ENCODE data around the gene NAALAD2.
"Not testable (repeated sequence)": the region's sequence is repeated elsewhere in the genome, so short reads cannot be mapped to it uniquely, and the experiment has no call there.

The NAALAD2 gene

GRCh38 chr11:90134478-90135003 lies at the start of gene NAALAD2:
Gene NAALAD2, plus strand, starts transcription at chr11:90134663. Its CDS starts 96 bp downstream, at chr11:90134759.
- no peak for DNase-seq (ENCODE audit: low read depth)

- not testable (repeated sequence) for DNase-seq (ENCODE audit: low read depth)
These were observed 48.8 kb upstream of the NAALAD2 start, which contains the start of gene UBTFL1 for GRCh38 chr11:90085650-90086049. Gene UBTFL1, plus strand, starts transcription at chr11:90085950. Its CDS starts 0 bp downstream, at chr11:90085950.

GRCh38 chr11:90088731-90089130 lies 45.7 kb upstream of the NAALAD2 start:
- DNase-seq (ENCODE audit: low read depth), result not testable (repeated sequence)

- DNase-seq (ENCODE audit: low read depth), result not testable (repeated sequence)
These were observed 39.1 kb upstream of the NAALAD2 start for GRCh38 chr11:90095230-90095924.

GRCh38 chr11:90098261-90098660 lies 36.2 kb upstream of the NAALAD2 start:
- not testable (repeated sequence) for DNase-seq (ENCODE audit: low read depth)

- DNase-seq (ENCODE audit: low read depth), result no peak
These were observed 34.0 kb upstream of the NAALAD2 start for GRCh38 chr11:90100431-90100830.

- DNase-seq (ENCODE audit: low read depth), result no peak
These were observed 20.9 kb upstream of the NAALAD2 start for GRCh38 chr11:90113541-90113940.

- DNase-seq (ENCODE audit: low read depth), result no peak
These were observed 14.3 kb upstream of the NAALAD2 start for GRCh38 chr11:90120191-90120590.

- DNase-seq (ENCODE audit: low read depth), result no peak
These were observed 10.1 kb upstream of the NAALAD2 start for GRCh38 chr11:90124371-90124770.

GRCh38 chr11:90124946-90125345 lies 9.5 kb upstream of the NAALAD2 start:
- DNase-seq (ENCODE audit: low read depth), result no peak

- no peak for DNase-seq (ENCODE audit: low read depth)
These were observed 644 bp upstream of the NAALAD2 start for GRCh38 chr11:90133560-90134477.

- no peak for DNase-seq (ENCODE audit: low read depth)
These were observed 553 bp downstream of the NAALAD2 start for GRCh38 chr11:90135016-90135415.

GRCh38 chr11:90148900-90149299 lies 14.4 kb downstream of the NAALAD2 start:
- DNase-seq (ENCODE audit: low read depth), result no peak

- not testable (repeated sequence) for DNase-seq (ENCODE audit: low read depth)
These were observed 32.6 kb downstream of the NAALAD2 start for GRCh38 chr11:90166982-90167573.

GRCh38 chr11:90167704-90168103 lies 33.2 kb downstream of the NAALAD2 start:
- not testable (repeated sequence) for DNase-seq (ENCODE audit: low read depth)

- DNase-seq (ENCODE audit: low read depth), result no peak
These were observed 34.1 kb downstream of the NAALAD2 start for GRCh38 chr11:90168571-90168970.

GRCh38 chr11:90171359-90171758 lies 36.9 kb downstream of the NAALAD2 start:
- no peak for DNase-seq (ENCODE audit: low read depth)

- DNase-seq (ENCODE audit: low read depth), result no peak
These were observed 41.6 kb downstream of the NAALAD2 start for GRCh38 chr11:90176069-90176468.

- no peak for DNase-seq (ENCODE audit: low read depth)
These were observed 44.3 kb downstream of the NAALAD2 start for GRCh38 chr11:90178751-90179150.

GRCh38 chr11:90179923-90180322 lies 45.5 kb downstream of the NAALAD2 start:
- DNase-seq (ENCODE audit: low read depth), result no peak

- no peak for DNase-seq (ENCODE audit: low read depth)
These were observed 53.4 kb downstream of the NAALAD2 start for GRCh38 chr11:90187839-90188238.

GRCh38 chr11:90189011-90189410 lies 54.5 kb downstream of the NAALAD2 start:
- DNase-seq (ENCODE audit: low read depth), result no peak
